Body of pancreas (tissue), 4 donors: ENCODE measurements around the gene NHP2. TPM values are rescaled to one million over a fixed set of nuclear protein-coding genes. Genes with fewer than 3 reads are reported as not detected.
A peak's percentile ranks its signal among the peaks of the same experiment; 100 is the strongest.

Experiments used
- ATAC-seq: fragments of 150-250 bp; one replicate; pipeline ENCODE4 v1.9.1; 2016
- DNase-seq, 4 donors: peaks; one replicate each; pipeline ENCODE4 v3.0.0-alpha.2; 2019
- H3K27ac ChIP-seq, 4 donors: fragments of 200-600 bp; sonication (generic); 1 replicate in 3 of 4; 2 replicates in 1 of 4; pipeline versions ENCODE4 v1.5.1 to v1.6.1; 2016 to 2019; ENCODE audit warnings: mild to moderate bottlenecking in 1 of 4, mixed read lengths in 1 of 4, moderate library complexity in 1 of 4
- H3K27me3 ChIP-seq, 2 donors: fragments of 200-600 bp; sonication (generic); one replicate each; pipeline ENCODE4 v1.6.0; 2016; ENCODE audit warnings: mild to moderate bottlenecking in 1 of 2
- H3K36me3 ChIP-seq, 2 donors: fragments of 200-600 bp; sonication (generic); replicated peaks in 1 of 2; 2 replicates each; pipeline ENCODE4 v1.5.1; 2016; ENCODE audit warnings: low read depth in 2 of 2; ENCODE audit not compliant: insufficient read depth in 1 of 2
- H3K4me1 ChIP-seq: fragments of 200-600 bp; sonication (generic); one replicate; pipeline ENCODE4 v1.6.0; 2016
- H3K4me3 ChIP-seq, 2 donors: fragments of 200-600 bp; sonication (generic); 1 replicate in 1 of 2; 2 replicates in 1 of 2; pipeline ENCODE4 v1.5.1; 2016 to 2019
- H3K9me3 ChIP-seq, 3 donors: fragments of 200-600 bp; sonication (generic); 1 replicate in 2 of 3; 2 replicates in 1 of 3; pipeline ENCODE4 v1.5.1; 2016
- CTCF ChIP-seq, 7 experiments: fragments of 450-650 bp in 4 of 7; fragments of 200-600 bp in 3 of 7; sonication (generic) in 3 of 7; IDR thresholded peaks; one replicate each; pipeline ENCODE4 v1.5.1; 2016 to 2019; ENCODE audit warnings: antibody characterized with exemption in 7 of 7
- POLR2A ChIP-seq, 3 donors: fragments of 450-650 bp; IDR thresholded peaks; one replicate each; pipeline ENCODE4 v1.6.1; 2016; ENCODE audit warnings: antibody characterized with exemption in 3 of 3, mild to moderate bottlenecking in 2 of 3
- WGBS, 2 donors: methylation state at CpG; one replicate each; pipeline ENCODE4 v1.1.5; 2017; 5-methylcytosine and 5-hydroxymethylcytosine counted together
- intact Hi-C: fragments of 100-400 bp; cut with DNase I; formaldehyde crosslinking; loops from one replicate; pipeline ENCODE4 v1.15.1; 2023
- total RNA-seq, 2 donors: library from RNA; depleted of rRNA; stranded (reverse); fragments of >200 nt; gene quantifications; one replicate each; pipeline ENCODE4 v1.1.0, GENCODE V29; 2016

Gene NHP2
- total RNA-seq, 2 donors from 2014 or later: 63.9 to 80.2 TPM

DNA sequence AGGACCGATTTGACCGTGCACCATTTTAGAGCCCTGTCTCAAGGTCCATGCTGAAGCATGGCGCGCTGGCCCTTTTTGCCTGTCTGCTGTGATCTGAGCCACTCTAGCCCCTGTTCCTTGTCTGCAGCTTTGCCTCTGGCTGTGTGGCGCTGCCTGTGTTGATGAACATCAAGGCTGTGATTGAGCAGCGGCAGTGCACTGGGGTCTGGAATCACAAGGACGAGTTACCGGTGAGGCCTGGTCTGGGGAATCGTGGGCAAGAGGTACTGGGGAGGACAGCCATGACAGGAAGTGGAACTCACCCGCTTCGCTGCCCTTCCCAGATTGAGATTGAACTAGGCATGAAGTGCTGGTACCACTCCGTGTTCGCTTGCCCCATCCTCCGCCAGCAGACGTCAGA lies 6.3 kb downstream of the NHP2 start:
- Histone ChIP-seq H3K4me1 (peaks cover 13% of the 10 kb centered on the region), H3K36me3 (peaks cover 8 to 43% of the 10 kb centered on the region in 2 donors), H3K27ac (no peak overlapping the region), H3K9me3 (no peaks in the 10 kb centered on the region), H3K27me3 (no peaks in the 10 kb centered on the region), H3K4me3 (no peak overlapping the region)
- intact Hi-C loops: no loop called here
- 84 to 87% methylated on average over 12 to 14 of the region's 15 CpGs for WGBS, 2 donors
- DNase-seq (no peak), ATAC-seq (no peak)
- no peak for TF ChIP-seq POLR2A (IDR thresholded peaks at IDR 0.05)
- no peak for TF ChIP-seq CTCF (IDR thresholded peaks at IDR 0.05)

- H3K36me3 ChIP-seq: peaks cover 8 to 47% of the 10 kb centered on the region in 2 donors
- ATAC-seq: peak; percentile 85
- no peak overlapping the region for H3K27ac ChIP-seq
- 51 to 58% methylated on average over 6 to 14 of the region's 14 CpGs for WGBS, 2 donors
- H3K27me3 ChIP-seq: no peaks in the 10 kb centered on the region
- no peak overlapping the region for H3K4me3 ChIP-seq
- H3K9me3 ChIP-seq: no peaks in the 10 kb centered on the region
- TF ChIP-seq POLR2A (IDR thresholded peaks at IDR 0.05): no peak
- TF ChIP-seq CTCF (IDR thresholded peaks at IDR 0.05): peak; percentile 51 to 75 (median 71)
- peaks cover 2% of the 10 kb centered on the region for H3K4me1 ChIP-seq
- peak; percentile 81 to 88 (median 82) for DNase-seq
- intact Hi-C loops: no loop called here
These were observed 7.5 kb downstream of the NHP2 start for GRCh38 chr5:178145965-178146820.

- DNase-seq (peak in 2 of 4 donors; percentile 21 to 33), ATAC-seq (no peak)
- 75 to 90% methylated on average over 1 to 10 of the region's 10 CpGs for WGBS, 2 donors
- intact Hi-C loops: no loop called here
- H3K9me3 ChIP-seq: no peaks in the 10 kb centered on the region
- peaks cover 8 to 38% of the 10 kb centered on the region in 2 donors for H3K36me3 ChIP-seq
- no peak overlapping the region for H3K27ac ChIP-seq
- TF ChIP-seq POLR2A (IDR thresholded peaks at IDR 0.05): no peak
- H3K4me3 ChIP-seq: no peak overlapping the region
- no peaks in the 10 kb centered on the region for H3K4me1 ChIP-seq
- no peaks in the 10 kb centered on the region for H3K27me3 ChIP-seq
These were observed 9.8 kb downstream of the NHP2 start for GRCh38 chr5:178143901-178144300.

GRCh38 chr5:178143246-178143645 lies 10.4 kb downstream of the NHP2 start:
- WGBS, 2 donors: 81 to 88% methylated on average over 5 to 6 of the region's 6 CpGs
- H3K9me3 ChIP-seq: no peaks in the 10 kb centered on the region
- DNase-seq (no peak), ATAC-seq (no peak)
- no peaks in the 10 kb centered on the region for H3K4me1 ChIP-seq
- no peak overlapping the region for H3K27ac ChIP-seq
- intact Hi-C loops: no loop called here
- H3K36me3 ChIP-seq: peaks cover 2 to 33% of the 10 kb centered on the region in 2 donors
- H3K27me3 ChIP-seq: no peaks in the 10 kb centered on the region
- TF ChIP-seq POLR2A (IDR thresholded peaks at IDR 0.05) (no peak), CTCF (IDR thresholded peaks at IDR 0.05) (no peak)
- no peak overlapping the region for H3K4me3 ChIP-seq

DNA sequence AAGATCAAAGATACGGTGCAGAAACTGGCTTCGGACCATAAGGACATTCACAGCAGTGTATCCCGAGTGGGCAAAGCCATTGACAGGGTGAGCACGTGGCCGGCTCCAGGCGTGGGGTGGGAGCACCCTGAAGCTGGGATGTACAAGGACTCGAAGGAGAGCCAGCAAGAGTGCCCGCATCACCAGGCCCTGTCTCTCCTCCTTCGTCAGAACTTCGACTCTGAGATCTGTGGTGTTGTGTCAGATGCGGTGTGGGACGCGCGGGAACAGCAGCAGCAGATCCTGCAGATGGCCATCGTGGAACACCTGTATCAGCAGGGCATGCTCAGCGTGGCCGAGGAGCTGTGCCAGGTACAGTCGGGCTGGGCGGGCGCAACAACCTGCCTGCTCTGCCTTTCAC lies 11.0 kb downstream of the NHP2 start:
- Histone ChIP-seq H3K4me1 (no peaks in the 10 kb centered on the region), H3K9me3 (no peaks in the 10 kb centered on the region), H3K27me3 (no peaks in the 10 kb centered on the region), H3K36me3 (peaks cover 0 to 28% of the 10 kb centered on the region in 2 donors), H3K4me3 (no peak overlapping the region), H3K27ac (no peak overlapping the region)
- no peak for DNase-seq
- 77 to 81% methylated on average over 10 to 20 of the region's 20 CpGs for whole genome bisulfite sequencing, 2 donors
- TF ChIP-seq CTCF (IDR thresholded peaks at IDR 0.05) (no peak), POLR2A (IDR thresholded peaks at IDR 0.05) (no peak)
- ATAC-seq: no peak
- intact Hi-C loops: no loop called here
